CD4-positive, CD25-positive, alpha-beta regulatory T cell (primary cell): Measurements from ENCODE around the gene CNTN4. TPM values are rescaled to one million over a fixed set of nuclear protein-coding genes. Genes with fewer than 3 reads are reported as not detected.

Experiments
- ATAC-seq, 2 donors: fragments of 150-1000 bp; cut with Tn5 transposase; one replicate each; pipeline ENCODE4 v1.10.0; 2021; ENCODE audit warnings: low read depth in 2 of 2, moderate number of reproducible peaks in 2 of 2, moderate library complexity in 1 of 2
- DNase-seq, 3 donors: peaks; one replicate each; pipeline versions ENCODE4 v3.0.0 to v3.0.0-alpha.2; 2012 to 2022; ENCODE audit warnings: mixed read lengths in 1 of 3
- H3K27ac ChIP-seq: one replicate; pipeline ENCODE4 v1.7.0; 2013; ENCODE audit warnings: mild to moderate bottlenecking, low read length; ENCODE audit not compliant: insufficient read depth, poor library complexity, severe bottlenecking
- H3K27me3 ChIP-seq: one replicate; pipeline ENCODE4 v1.7.0; 2013; ENCODE audit warnings: low read length; ENCODE audit not compliant: control insufficient read depth, insufficient read depth
- H3K36me3 ChIP-seq: one replicate; pipeline ENCODE4 v1.7.0; 2013; ENCODE audit warnings: mild to moderate bottlenecking, low read length, moderate library complexity; ENCODE audit not compliant: control insufficient read depth, insufficient read depth
- H3K4me1 ChIP-seq: 2 replicates; pipeline ENCODE4 v1.7.0; 2013; ENCODE audit warnings: mild to moderate bottlenecking, low read length; ENCODE audit not compliant: insufficient read depth, control insufficient read depth, poor library complexity, severe bottlenecking
- H3K4me3 ChIP-seq: one replicate; pipeline ENCODE4 v1.7.0; 2013; ENCODE audit warnings: low read depth, mild to moderate bottlenecking, low read length, moderate library complexity
- H3K9me3 ChIP-seq, 2 experiments: 1 replicate in 1 of 2; 2 replicates in 1 of 2; pipeline ENCODE4 v1.7.0; 2013; ENCODE audit warnings: low read length in 2 of 2, mild to moderate bottlenecking in 1 of 2, moderate library complexity in 1 of 2; ENCODE audit not compliant: control insufficient read depth in 2 of 2
- H3K27ac Mint-ChIP-seq, 3 donors: one replicate each; pipeline ENCODE4 v1.8.0; 2020 to 2022; ENCODE audit warnings: mild to moderate bottlenecking in 3 of 3, mixed read lengths in 3 of 3, moderate library complexity in 2 of 3
- H3K27me3 Mint-ChIP-seq: one replicate; pipeline ENCODE4 v1.8.0; 2022; ENCODE audit warnings: mild to moderate bottlenecking, mixed read lengths
- H3K36me3 Mint-ChIP-seq: one replicate; pipeline ENCODE4 v1.8.0; 2020; ENCODE audit warnings: mixed read lengths
- H3K4me1 Mint-ChIP-seq, 4 donors: one replicate each; pipeline ENCODE4 v1.8.0; 2020 to 2022; ENCODE audit warnings: mixed read lengths in 4 of 4, mild to moderate bottlenecking in 1 of 4
- H3K4me3 Mint-ChIP-seq, 4 donors: one replicate each; pipeline ENCODE4 v1.8.0; 2020 to 2022; ENCODE audit warnings: mild to moderate bottlenecking in 4 of 4, mixed read lengths in 4 of 4, moderate library complexity in 3 of 4
- H3K9me3 Mint-ChIP-seq, 7 donors: one replicate each; pipeline ENCODE4 v1.8.0; 2020 to 2022; ENCODE audit warnings: mixed read lengths in 7 of 7, mild to moderate bottlenecking in 3 of 7, moderate library complexity in 2 of 7
- polyA plus RNA-seq, 4 donors: library from polyadenylated mRNA; unstranded; fragments of 300-500 nt; fragmentation: Illumina TruSeq; gene quantifications; one replicate each; pipeline ENCODE4 v1.2.3, GENCODE V29; 2021
- total RNA-seq: library from RNA; stranded (reverse); gene quantifications from one replicate; pipeline ENCODE4 v1.2.3, GENCODE V29; 2022

The CNTN4 gene
- total and polyA plus RNA-seq, 5 donors from 2014 or later, result not detected

- no peak for ATAC-seq
- H3K4me3 Mint-ChIP-seq, result no peak overlapping the region
These were observed 378.3 kb downstream of the CNTN4 start for GRCh38 chr3:2476996-2477395.

GRCh38 chr3:2477620-2478019 lies 379.0 kb downstream of the CNTN4 start:
- Mint-ChIP-seq H3K4me3 (no peak overlapping the region), H3K4me1 (no peaks in the 10 kb centered on the region), H3K9me3 (peaks cover 0 to 10% (median 5%) of the 10 kb centered on the region in 7 donors), H3K27ac (no peak overlapping the region), H3K36me3 (no peaks in the 10 kb centered on the region), H3K27me3 (no peaks in the 10 kb centered on the region)
- no peaks in the 10 kb centered on the region for H3K36me3 ChIP-seq
- DNase-seq, result no peak
- H3K4me3 ChIP-seq, result no peak overlapping the region
- no peaks in the 10 kb centered on the region for H3K4me1 ChIP-seq
- H3K27me3 ChIP-seq, result no peaks in the 10 kb centered on the region
- no peaks in the 10 kb centered on the region for H3K9me3 ChIP-seq
- no peak overlapping the region for H3K27ac ChIP-seq
- no peak for ATAC-seq

More at GRCh38 chr3:2476996-2477395, 378.3 kb downstream of the CNTN4 start:
- Histone ChIP-seq H3K4me3 (no peak overlapping the region), H3K4me1 (no peaks in the 10 kb centered on the region), H3K9me3 (no peaks in the 10 kb centered on the region), H3K27ac (no peak overlapping the region), H3K27me3 (no peaks in the 10 kb centered on the region), H3K36me3 (no peaks in the 10 kb centered on the region)
- DNase-seq, result no peak
- H3K27ac Mint-ChIP-seq, result no peak overlapping the region
- no peaks in the 10 kb centered on the region for H3K4me1 Mint-ChIP-seq
- peaks cover 0 to 10% (median 5%) of the 10 kb centered on the region in 7 donors for H3K9me3 Mint-ChIP-seq
- no peaks in the 10 kb centered on the region for H3K36me3 Mint-ChIP-seq
- no peaks in the 10 kb centered on the region for H3K27me3 Mint-ChIP-seq

GRCh38 chr3:2484162-2485026 lies 385.7 kb downstream of the CNTN4 start:
- H3K27me3 Mint-ChIP-seq, result no peaks in the 10 kb centered on the region
- no peaks in the 10 kb centered on the region for H3K4me1 Mint-ChIP-seq
- H3K27me3 ChIP-seq, result no peaks in the 10 kb centered on the region
- DNase-seq (no peak), ATAC-seq (no peak)
- H3K4me3 ChIP-seq, result no peak overlapping the region
- H3K36me3 Mint-ChIP-seq, result no peaks in the 10 kb centered on the region
- H3K4me1 ChIP-seq, result no peaks in the 10 kb centered on the region
- H3K36me3 ChIP-seq, result no peaks in the 10 kb centered on the region
- H3K9me3 Mint-ChIP-seq, result peaks cover 0 to 21% (median 4%) of the 10 kb centered on the region in 7 donors
- H3K27ac Mint-ChIP-seq, result no peak overlapping the region
- H3K9me3 ChIP-seq, result no peaks in the 10 kb centered on the region
- no peak overlapping the region for H3K27ac ChIP-seq
- no peak overlapping the region for H3K4me3 Mint-ChIP-seq

GRCh38 chr3:2485027-2485375 lies 386.3 kb downstream of the CNTN4 start:
- no peak overlapping the region for H3K27ac Mint-ChIP-seq

GRCh38 chr3:2495746-2496145 lies 397.1 kb downstream of the CNTN4 start:
- Histone ChIP-seq H3K4me1 (no peaks in the 10 kb centered on the region), H3K36me3 (no peaks in the 10 kb centered on the region), H3K27ac (no peak overlapping the region), H3K4me3 (no peak overlapping the region), H3K9me3 (no peaks in the 10 kb centered on the region), H3K27me3 (no peaks in the 10 kb centered on the region)
- DNase-seq (no peak), ATAC-seq (no peak)
- no peaks in the 10 kb centered on the region for H3K36me3 Mint-ChIP-seq
- H3K4me1 Mint-ChIP-seq, result no peaks in the 10 kb centered on the region
- H3K27me3 Mint-ChIP-seq, result no peaks in the 10 kb centered on the region
- H3K9me3 Mint-ChIP-seq, result peaks cover 0 to 5% (median 0%) of the 10 kb centered on the region in 7 donors
- H3K27ac Mint-ChIP-seq, result no peak overlapping the region
- H3K4me3 Mint-ChIP-seq, result no peak overlapping the region

More at GRCh38 chr3:2485027-2485375, 386.3 kb downstream of the CNTN4 start:
- Mint-ChIP-seq H3K27me3 (no peaks in the 10 kb centered on the region), H3K36me3 (no peaks in the 10 kb centered on the region), H3K4me1 (no peaks in the 10 kb centered on the region), H3K4me3 (no peak overlapping the region), H3K9me3 (peaks cover 0 to 21% (median 4%) of the 10 kb centered on the region in 7 donors)
- DNase-seq, result no peak
- Histone ChIP-seq H3K4me3 (no peak overlapping the region), H3K9me3 (no peaks in the 10 kb centered on the region), H3K4me1 (no peaks in the 10 kb centered on the region), H3K27ac (no peak overlapping the region), H3K27me3 (no peaks in the 10 kb centered on the region), H3K36me3 (no peaks in the 10 kb centered on the region)
- no peak for ATAC-seq

GRCh38 chr3:2504912-2505311 lies 406.2 kb downstream of the CNTN4 start:
- no peaks in the 10 kb centered on the region for H3K4me1 ChIP-seq
- peaks cover 0 to 3% of the 10 kb centered on the region in 2 experiments for H3K9me3 ChIP-seq
- Mint-ChIP-seq H3K27ac (no peak overlapping the region), H3K4me1 (no peaks in the 10 kb centered on the region), H3K27me3 (peaks cover 4% of the 10 kb centered on the region), H3K36me3 (no peaks in the 10 kb centered on the region), H3K4me3 (peak overlapping the region in 1 of 4 donors; percentile 58), H3K9me3 (peaks cover 0 to 10% (median 2%) of the 10 kb centered on the region in 7 donors)
- H3K27ac ChIP-seq, result no peak overlapping the region
- no peaks in the 10 kb centered on the region for H3K36me3 ChIP-seq
- ATAC-seq, result no peak
- H3K27me3 ChIP-seq, result no peaks in the 10 kb centered on the region
- H3K4me3 ChIP-seq, result no peak overlapping the region
- no peak for DNase-seq

GRCh38 chr3:2506776-2507175 lies 408.1 kb downstream of the CNTN4 start:
- Mint-ChIP-seq H3K4me3 (no peak overlapping the region), H3K4me1 (no peaks in the 10 kb centered on the region), H3K36me3 (no peaks in the 10 kb centered on the region), H3K27me3 (peaks cover 4% of the 10 kb centered on the region), H3K9me3 (peaks cover 0 to 10% (median 4%) of the 10 kb centered on the region in 7 donors), H3K27ac (no peak overlapping the region)
- Histone ChIP-seq H3K27ac (no peak overlapping the region), H3K36me3 (no peaks in the 10 kb centered on the region), H3K4me3 (no peak overlapping the region), H3K27me3 (no peaks in the 10 kb centered on the region), H3K4me1 (no peaks in the 10 kb centered on the region), H3K9me3 (peaks cover 0 to 3% of the 10 kb centered on the region in 2 experiments)
- ATAC-seq (no peak), DNase-seq (no peak)
